GM12878 (cell line): ENCODE measurements around the gene HESX1. TPM values are rescaled to one million over a fixed set of nuclear protein-coding genes. Genes with fewer than 3 reads are reported as not detected.

Experiments used
- BCL3 ChIP-seq: IDR thresholded peaks from 2 replicates; pipeline ENCODE4 v1.6.1; 2011; ENCODE audit warnings: borderline replicate concordance, low read depth, mild to moderate bottlenecking, moderate library complexity, low read length; ENCODE audit not compliant: insufficient read depth, poor library complexity, severe bottlenecking
- CBFB ChIP-seq: IDR thresholded peaks from 2 replicates; pipeline ENCODE4 v1.6.1; 2016; ENCODE audit warnings: antibody characterized with exemption, low read depth
- CBX3 ChIP-seq: fragments of 200-600 bp; sonication (generic); IDR thresholded peaks from 2 replicates; pipeline ENCODE4 v1.6.1; 2016; ENCODE audit warnings: low read depth, borderline replicate concordance
- E2F4 ChIP-seq: IDR thresholded peaks from 2 replicates; pipeline ENCODE4 v1.6.1; 2012; ENCODE audit warnings: low read depth, low read length, improper control_type of control experiment
- EGR1 ChIP-seq, 2 experiments: IDR thresholded peaks; 1 replicate in 1 of 2; 2 replicates in 1 of 2; pipeline ENCODE4 v1.6.1; 2011 to 2012; ENCODE audit warnings: low read depth in 2 of 2, low read length in 2 of 2, borderline replicate concordance in 1 of 2, mild to moderate bottlenecking in 1 of 2, moderate library complexity in 1 of 2
- HDGF ChIP-seq: fragments of 450-650 bp; IDR thresholded peaks from 2 replicates; pipeline ENCODE4 v1.6.1; 2016; ENCODE audit warnings: antibody characterized with exemption
- IRF5 ChIP-seq: fragments of 450-650 bp; IDR thresholded peaks from 2 replicates; pipeline ENCODE4 v1.6.1; 2017; ENCODE audit warnings: borderline replicate concordance
- KLF5 ChIP-seq: fragments of 450-650 bp; IDR thresholded peaks from 2 replicates; pipeline ENCODE4 v1.6.1; 2014; ENCODE audit warnings: mild to moderate bottlenecking; ENCODE audit not compliant: partially characterized antibody
- MEF2A ChIP-seq: IDR thresholded peaks from 2 replicates; pipeline ENCODE4 v1.6.1; 2011; ENCODE audit warnings: low read depth, mild to moderate bottlenecking, low read length, moderate library complexity; ENCODE audit not compliant: insufficient read depth
- MLLT1 ChIP-seq: fragments of 450-650 bp; IDR thresholded peaks from 2 replicates; pipeline ENCODE4 v1.6.1; 2016; ENCODE audit warnings: mild to moderate bottlenecking
- MYB ChIP-seq: fragments of 150-350 bp; IDR thresholded peaks from 2 replicates; pipeline ENCODE4 v1.6.1; 2014; ENCODE audit warnings: mild to moderate bottlenecking, low read depth, low read length, borderline replicate concordance
- PAX8 ChIP-seq: fragments of 450-650 bp; IDR thresholded peaks from 2 replicates; pipeline ENCODE4 v1.6.1; 2017; ENCODE audit warnings: mild to moderate bottlenecking, moderate library complexity
- POLR2A ChIP-seq: IDR thresholded peaks from 2 replicates; pipeline ENCODE4 v1.6.1; 2011; ENCODE audit warnings: low read depth, mild to moderate bottlenecking, low read length
- POLR2AphosphoS5 ChIP-seq: IDR thresholded peaks from 2 replicates; pipeline ENCODE4 v1.6.1; 2011; ENCODE audit warnings: mild to moderate bottlenecking, low read length, inconsistent platforms
- POU2F2 ChIP-seq: IDR thresholded peaks from 3 replicates; pipeline ENCODE4 v1.6.1; 2011; ENCODE audit warnings: low read depth, mild to moderate bottlenecking, low read length, borderline replicate concordance
- RAD21 ChIP-seq: IDR thresholded peaks from 2 replicates; pipeline ENCODE4 v1.6.1; 2011; ENCODE audit warnings: mild to moderate bottlenecking, low read depth, low read length, moderate library complexity; ENCODE audit not compliant: insufficient read depth
- RB1 ChIP-seq: fragments of 450-650 bp; formaldehyde crosslinking; IDR thresholded peaks from 2 replicates; pipeline ENCODE4 v1.6.1; 2017; ENCODE audit warnings: mild to moderate bottlenecking, borderline replicate concordance
- RCOR1 ChIP-seq: conservative IDR thresholded peaks from 2 replicates; pipeline ENCODE4 v1.6.1; 2012; ENCODE audit warnings: low read depth, low read length, improper control_type of control experiment
- RELA ChIP-seq: fragments of 450-650 bp; IDR thresholded peaks from 2 replicates; pipeline ENCODE4 v1.8.0; 2014; ENCODE audit warnings: borderline replicate concordance; ENCODE audit not compliant: partially characterized antibody
- RUNX3 ChIP-seq: IDR thresholded peaks from 2 replicates; pipeline ENCODE4 v1.6.1; 2012; ENCODE audit warnings: low read length, inconsistent platforms
- SMAD5 ChIP-seq: IDR thresholded peaks from 2 replicates; pipeline ENCODE4 v1.6.1; 2016; ENCODE audit warnings: antibody characterized with exemption, low read depth
- STAT1 ChIP-seq: fragments of 450-650 bp; conservative IDR thresholded peaks from 2 replicates; pipeline ENCODE4 v1.6.1; 2014; ENCODE audit warnings: antibody characterized with exemption, mild to moderate bottlenecking
- TARDBP ChIP-seq: IDR thresholded peaks from 2 replicates; pipeline ENCODE4 v1.6.1; 2016; ENCODE audit warnings: borderline replicate concordance
- USF2 ChIP-seq: IDR thresholded peaks from 2 replicates; pipeline ENCODE4 v1.6.1; 2011; ENCODE audit warnings: low read depth, low read length, improper control_type of control experiment, borderline replicate concordance
- WRNIP1 ChIP-seq: IDR thresholded peaks from 2 replicates; pipeline ENCODE4 v1.6.1; 2011; ENCODE audit warnings: low read depth, low read length, improper control_type of control experiment, borderline replicate concordance
- ZNF24 ChIP-seq: fragments of 450-650 bp; IDR thresholded peaks from 2 replicates; pipeline ENCODE4 v1.6.1; 2017; ENCODE audit warnings: antibody characterized with exemption, mild to moderate bottlenecking
- ZNF622 ChIP-seq: fragments of 450-650 bp; IDR thresholded peaks from 2 replicates; pipeline ENCODE4 v1.6.1; 2017; ENCODE audit warnings: mild to moderate bottlenecking, inconsistent platforms
- polyA plus RNA-seq, 11 experiments: library from polyadenylated mRNA; depleted of rRNA in 4 of 11; unstranded in 6 of 11; stranded (reverse) in 5 of 11; fragments of >200 nt; fragmentation: Nextera tagmentation in 4 of 11; fragmentation: Illumina TruSeq in 1 of 11; extraction: Ambion mirVana in 4 of 11; extraction: Trizol in 1 of 11; gene quantifications; 1 replicate in 1 of 11; 2 replicates in 10 of 11; pipeline versions ENCODE4 v1.2.1 to v1.2.3, GENCODE V29; 2011 to 2016; ENCODE audit warnings: inconsistent platforms in 2 of 11, missing spikeins in 2 of 11, low read depth in 1 of 11
- total RNA-seq, 4 experiments: library from RNA; depleted of rRNA in 3 of 4; stranded (reverse); fragments of >200 nt in 3 of 4; fragmentation: Illumina TruSeq in 1 of 4; extraction: Trizol in 1 of 4; gene quantifications; 2 replicates each; pipeline versions ENCODE4 v1.2.1 to v1.2.3, GENCODE V29; 2013 to 2021

HESX1 gene
- total and polyA plus RNA-seq, 10 of the 15 experiments (the other 5 are each of a cell fraction or from before 2014, with no cell fraction given), result 2.5 to 5.9 (median 4.3) TPM

GRCh38 chr3:57227930-57228751 lies 28.4 kb upstream of the HESX1 start (continued):
- TF ChIP-seq E2F4 (no peak), ZNF24 (no peak), MYB (no peak), HDGF (no peak), WRNIP1 (no peak), IRF5 (no peak), RUNX3 (peak; percentile 55; the same call in 1 of the 2 replicates), SMAD5 (no peak), POU2F2 (no peak), RCOR1 (no peak), KLF5 (no peak), USF2 (no peak), PAX8 (no peak), CBFB (no peak), RAD21 (no peak), BCL3 (no peak), MEF2A (no peak), POLR2A (peak; percentile 67), ZNF622 (no peak), EGR1 (IDR thresholded peaks at IDR 0.05; ENCODE audit: borderline replicate concordance in 1 of 2, low read depth in 2 of 2, low read length in 2 of 2) (no peak), RB1 (no peak), MLLT1 (no peak), RELA (no peak), CBX3 (no peak), TARDBP (no peak), POLR2AphosphoS5 (no peak), STAT1 (no peak; the same call in 1 of the 2 replicates)
